AG20443 (cell line): Measurements from ENCODE around the gene CGB5.
"Not testable (repeated sequence)": the region's sequence is repeated elsewhere in the genome, so short reads cannot be mapped to it uniquely, and the experiment has no call there.

Source experiments
- DNase-seq: peaks from one replicate; pipeline ENCODE4 v3.0.0; 2012; ENCODE audit warnings: low spot score, mixed read lengths

The CGB5 gene

DNA sequence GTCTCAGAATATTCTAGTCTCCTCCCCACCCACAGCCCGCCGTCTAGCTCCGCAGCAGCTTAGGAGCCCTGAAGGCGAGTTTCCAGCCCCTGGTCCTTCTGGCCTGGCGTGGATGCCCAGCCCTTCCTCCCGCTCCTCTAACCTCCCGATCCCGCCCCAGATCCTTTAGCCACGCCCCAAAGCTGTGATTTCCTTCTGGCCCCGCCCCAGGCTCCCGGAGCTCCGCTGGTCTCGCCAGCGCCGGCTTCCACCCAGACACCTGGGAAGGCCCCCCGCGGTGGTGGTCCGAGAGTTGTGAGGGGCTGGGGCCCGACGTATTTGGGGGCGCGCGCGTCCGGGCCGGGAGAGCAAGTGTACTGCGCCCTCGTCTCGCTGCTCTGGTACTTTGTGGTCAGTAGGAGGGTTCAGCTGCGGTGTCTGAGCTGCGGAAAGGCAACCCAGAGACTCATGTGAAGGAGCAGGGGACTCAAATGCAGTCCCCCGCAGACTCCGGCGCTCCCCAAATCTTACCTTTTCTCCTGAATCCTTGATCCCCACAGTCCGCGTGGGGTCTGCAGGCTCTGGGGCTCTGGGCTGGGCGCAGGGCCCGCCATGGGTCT lies 14.1 kb downstream of the CGB5 start, which contains the start of gene CGB7:
TSS of gene CGB7 (minus strand) at position 114 of the 599 bp plus-strand sequence. CDS start 2,374 bp downstream, outside the sequence.
- peak; percentile 91 for DNase-seq

DNA sequence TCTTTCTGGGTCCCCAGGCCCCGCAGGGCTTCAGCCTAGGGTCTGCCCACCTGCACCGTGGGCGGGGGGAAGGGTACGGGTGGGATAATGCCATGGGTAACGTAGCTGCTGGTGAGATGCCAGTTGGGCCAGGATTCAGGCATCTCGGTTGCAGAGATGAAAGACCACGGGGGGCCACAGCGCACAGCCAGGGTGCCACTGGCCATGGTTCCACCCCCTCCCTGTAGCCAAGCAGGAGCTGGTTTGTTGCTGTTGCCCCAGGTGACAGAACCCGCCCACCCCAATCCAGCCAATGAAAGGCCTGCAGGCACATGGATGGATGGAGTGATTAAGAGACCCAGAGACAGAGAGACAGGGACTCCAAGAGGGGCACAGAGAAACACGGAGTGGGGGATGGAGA lies 14.9 kb downstream of the CGB5 start:
- peak; percentile 64 for DNase-seq

DNA sequence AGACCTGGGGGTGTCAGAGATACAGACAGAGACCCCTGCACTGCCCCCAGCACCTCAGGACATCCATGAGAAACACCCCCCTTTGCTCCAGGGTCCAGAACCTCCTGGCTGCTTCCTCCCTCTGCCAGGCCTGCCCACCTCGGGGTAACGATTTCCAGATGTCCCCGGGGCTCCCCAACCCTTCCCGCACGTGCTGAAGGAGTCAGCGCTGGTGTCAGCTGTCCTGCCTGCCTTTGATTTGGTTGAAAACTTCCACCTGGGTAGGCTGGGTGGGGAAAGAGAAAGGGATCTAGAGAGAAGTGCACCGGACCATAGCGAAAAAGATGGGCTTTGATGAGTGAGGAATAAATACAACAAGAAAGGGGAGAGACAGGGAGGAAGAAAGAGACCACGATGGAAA lies 15.4 kb downstream of the CGB5 start:
- DNase-seq: peak; percentile 12

DNA sequence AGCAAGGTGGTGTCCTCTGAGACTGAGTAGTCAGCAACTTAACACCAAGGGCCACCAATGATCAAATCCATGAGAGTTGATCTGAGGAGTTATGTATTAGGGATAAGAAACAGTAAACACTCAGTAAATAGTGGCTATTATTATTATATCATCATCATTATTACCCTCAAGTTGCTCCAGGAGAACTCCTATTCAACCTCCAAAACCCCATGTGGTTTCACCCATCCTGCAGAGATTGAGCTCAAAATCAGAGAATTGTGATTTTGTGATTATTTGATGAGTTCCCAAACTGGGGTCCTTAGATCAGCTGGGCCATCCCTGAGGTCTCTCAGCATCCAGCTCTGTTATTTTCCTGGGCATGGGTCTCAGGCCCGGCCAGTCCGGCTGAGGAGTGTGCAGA lies 17.4 kb downstream of the CGB5 start:
- no peak for DNase-seq

DNA sequence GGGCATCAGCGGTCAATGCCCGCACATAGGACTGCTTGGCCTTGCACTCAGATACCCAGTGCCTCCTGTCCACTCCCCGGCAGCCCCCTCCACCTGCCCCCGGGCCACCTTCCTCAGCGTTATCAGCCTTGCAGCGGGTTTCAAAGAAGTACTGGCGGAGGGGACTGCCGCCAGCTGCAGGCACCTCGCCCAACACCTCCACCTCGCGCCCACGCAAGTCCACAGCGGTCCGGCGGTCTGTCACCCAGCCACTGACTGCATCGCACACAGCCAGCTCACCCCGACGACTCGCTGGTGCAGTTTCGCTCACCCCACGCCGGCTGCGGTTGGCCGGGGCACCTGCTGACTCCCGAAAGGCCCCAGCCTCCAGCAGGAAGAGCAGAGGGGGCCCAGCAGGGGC lies 17.8 kb downstream of the CGB5 start:
- DNase-seq: no peak

DNA sequence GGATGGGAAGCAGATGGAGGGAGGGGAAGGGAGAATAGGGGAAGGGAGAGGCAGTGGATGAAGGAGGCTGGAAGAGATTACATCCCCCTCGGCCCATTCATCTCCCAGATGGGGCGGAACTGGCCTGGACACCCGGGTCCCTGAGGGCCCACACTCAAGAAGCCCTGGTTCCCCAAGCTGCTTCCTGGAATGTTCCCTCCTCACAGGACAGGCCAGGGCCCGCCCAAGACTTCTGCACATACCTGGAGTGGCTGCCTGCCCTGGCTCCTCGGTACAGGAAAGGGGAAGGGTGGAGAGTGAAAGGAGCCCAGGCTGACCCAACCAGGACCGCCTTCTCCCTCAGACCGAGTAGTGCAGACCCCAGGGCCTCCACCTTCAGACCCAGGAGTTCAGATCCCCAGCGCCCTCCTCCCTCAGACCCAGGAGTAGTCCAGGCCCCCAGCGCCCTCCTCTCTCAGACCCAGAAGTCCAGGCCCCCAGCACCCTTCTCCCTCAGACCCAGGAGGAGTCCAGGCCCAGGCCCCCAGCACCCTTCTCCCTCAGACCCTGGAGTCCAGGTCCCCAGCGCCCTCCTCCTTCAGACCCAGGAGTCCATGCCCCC lies 20.5 kb downstream of the CGB5 start:
- DNase-seq: no peak

DNA sequence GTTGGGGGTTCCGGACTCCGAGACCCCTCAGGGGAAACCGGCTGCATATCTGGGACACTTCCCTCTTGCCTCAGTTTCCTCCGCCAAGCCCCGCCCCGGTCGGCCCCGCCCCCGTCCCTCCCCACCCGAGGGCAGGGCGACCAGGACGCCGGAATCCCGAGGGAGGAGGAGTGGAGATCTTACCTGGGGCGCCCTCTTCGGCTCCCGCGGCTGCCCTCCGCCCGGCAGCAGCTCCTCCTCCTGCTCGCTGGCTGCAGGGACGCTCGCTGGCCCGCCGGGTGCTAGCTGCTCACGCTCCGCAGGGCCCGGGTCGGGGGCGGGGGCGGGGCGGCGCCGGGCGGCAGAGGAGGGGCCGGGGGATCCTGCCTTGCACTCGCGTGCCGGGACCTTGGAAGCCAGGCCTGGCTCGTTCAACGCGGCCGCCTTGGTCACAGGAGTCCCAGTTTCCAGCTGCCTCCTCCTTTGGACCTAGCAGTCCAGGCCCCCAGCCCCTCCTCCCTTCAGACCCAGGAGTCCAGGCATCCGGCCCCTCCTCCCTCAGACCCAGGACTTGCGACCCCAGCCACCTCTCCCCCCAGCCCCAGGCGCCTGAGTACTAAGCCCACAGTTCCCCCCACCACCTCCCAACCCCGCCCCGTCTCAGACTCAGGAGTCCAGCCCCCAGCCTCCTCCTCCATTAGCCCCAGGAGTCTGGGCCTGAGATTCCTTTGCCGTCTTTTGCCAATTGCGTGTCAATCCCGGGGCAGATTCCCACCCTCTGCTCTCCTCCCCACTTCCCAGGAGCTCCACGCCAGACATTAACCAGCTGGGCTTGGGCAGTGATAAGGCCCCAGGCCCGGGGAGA lies 21.3 kb downstream of the CGB5 start, which contains the start of gene NTF4:
TSS of gene NTF4 (minus strand) at position 51 of the 844 bp plus-strand sequence. CDS start 2,821 bp downstream, outside the sequence.
- peak; percentile 59 for DNase-seq

DNA sequence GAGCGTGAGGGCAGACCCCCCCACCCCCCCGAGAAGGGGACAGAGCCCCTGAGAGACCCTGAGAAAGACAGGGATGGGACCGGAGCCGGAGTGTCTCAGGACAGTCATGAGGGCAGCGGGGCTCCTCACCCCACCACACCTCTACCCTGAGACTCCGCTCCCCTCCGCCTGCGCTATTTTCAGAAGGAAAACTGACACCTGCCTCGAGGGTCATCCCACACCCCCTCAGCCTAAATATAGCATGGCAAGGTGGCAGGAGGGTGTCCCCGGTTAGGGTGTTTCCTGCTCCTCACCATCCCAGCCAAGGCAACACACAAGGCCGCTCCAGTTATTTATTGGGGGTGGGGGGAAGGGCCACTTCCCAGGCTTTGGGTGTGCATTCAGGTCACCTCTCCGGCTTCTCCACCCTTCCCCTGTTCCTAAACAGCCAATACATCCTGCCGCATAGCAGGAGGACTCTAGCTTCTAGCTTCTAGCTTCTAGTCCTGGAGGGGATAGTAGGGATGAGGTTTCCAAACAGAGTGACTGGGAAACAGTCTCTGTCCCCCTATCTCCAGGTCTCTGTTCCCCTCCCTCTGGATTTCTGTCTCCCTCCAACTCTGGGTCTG lies 22.4 kb downstream of the CGB5 start:
- DNase-seq: no peak

DNA sequence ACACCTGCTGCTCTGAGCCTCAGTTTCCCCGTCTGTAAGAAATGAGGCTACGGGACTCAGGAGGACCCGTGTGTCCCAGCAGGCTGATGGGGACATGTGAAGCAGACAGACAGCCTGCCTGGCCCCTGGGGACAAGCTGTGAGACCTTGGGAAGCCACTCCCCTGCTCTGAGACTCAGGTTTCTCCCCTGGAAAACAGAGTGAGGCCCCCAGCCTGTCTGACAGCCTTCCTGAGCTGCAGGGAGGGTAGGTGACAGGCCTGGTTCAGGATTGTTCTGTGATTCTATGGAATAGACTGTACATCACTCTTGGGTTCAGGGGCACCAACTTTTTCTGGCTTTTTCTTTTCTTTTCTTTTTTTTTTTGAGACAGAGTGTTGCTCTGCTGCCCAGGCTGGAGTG lies 23.9 kb downstream of the CGB5 start:
- DNase-seq: no peak

DNA sequence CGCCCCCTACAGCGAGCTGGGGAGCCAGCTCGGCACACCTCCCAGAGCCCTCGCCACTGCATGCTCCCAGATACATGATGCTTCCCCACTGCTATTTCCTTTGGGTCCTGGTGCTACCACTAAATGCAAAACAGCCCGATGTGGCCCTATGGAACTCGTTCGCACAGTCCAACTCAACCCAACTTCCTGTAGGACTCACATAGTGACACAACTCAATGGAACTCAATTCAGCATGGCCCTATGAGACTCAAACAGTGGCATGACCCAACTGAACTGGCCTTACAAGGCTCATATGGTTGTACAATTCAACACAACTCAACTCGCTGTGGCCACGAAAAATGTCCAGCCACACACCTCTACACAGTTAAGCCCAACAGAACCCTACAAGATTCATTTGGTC lies 25.4 kb downstream of the CGB5 start:
- no peak for DNase-seq

DNA sequence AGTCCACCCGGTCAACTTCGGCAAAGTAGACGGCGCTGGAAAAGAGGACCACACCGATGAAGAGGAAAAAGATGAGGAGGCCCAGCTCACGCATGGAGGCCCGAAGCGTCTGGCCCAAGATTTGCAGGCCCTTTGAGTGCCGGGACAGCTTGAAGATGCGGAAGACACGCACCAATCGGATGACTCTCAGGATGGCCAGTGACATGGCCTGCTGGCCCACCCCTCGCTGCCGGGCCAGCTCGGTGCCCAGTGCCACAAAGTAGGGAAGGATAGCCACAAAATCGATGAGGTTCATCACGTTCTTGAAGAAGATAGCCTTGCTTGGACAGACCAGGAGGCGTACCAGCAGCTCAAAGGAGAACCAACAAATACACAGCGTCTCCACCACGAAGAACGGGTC lies 26.8 kb downstream of the CGB5 start:
- DNase-seq: no peak

DNA sequence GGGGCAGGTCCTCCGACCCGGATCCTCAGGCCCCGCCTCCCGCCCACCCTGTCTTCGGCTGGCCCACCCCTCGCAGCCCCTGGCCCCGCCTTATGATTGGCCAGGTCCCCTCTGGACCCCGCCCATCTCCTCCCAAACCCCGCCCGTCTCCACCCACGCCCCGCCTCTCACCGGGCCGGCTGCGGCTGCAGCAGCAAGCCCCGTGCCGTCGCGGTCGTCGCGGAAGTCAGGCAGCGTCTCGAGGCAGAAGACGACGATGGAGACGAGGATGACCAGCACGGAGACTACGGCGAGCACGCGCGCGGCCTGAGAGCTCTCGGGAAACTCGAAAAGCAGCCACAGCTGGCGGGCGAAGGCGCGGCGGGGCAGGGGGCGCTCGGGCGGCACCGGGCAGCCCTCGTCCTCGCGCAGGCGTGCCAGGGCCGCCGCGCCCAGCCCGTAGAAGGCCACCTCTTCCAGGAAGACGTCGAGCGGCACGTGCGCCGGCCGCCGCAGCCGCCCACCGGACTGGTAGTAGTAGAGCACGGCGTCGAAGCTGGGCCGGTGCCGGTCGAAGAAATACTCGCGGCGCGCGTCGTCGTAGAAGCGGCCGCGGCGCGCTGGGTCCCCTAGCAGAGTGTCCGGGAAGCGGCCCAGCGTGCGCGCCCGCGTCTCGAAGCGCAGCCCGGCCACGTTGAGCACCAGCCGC lies 28.4 kb downstream of the CGB5 start:
- DNase-seq: no peak

DNA sequence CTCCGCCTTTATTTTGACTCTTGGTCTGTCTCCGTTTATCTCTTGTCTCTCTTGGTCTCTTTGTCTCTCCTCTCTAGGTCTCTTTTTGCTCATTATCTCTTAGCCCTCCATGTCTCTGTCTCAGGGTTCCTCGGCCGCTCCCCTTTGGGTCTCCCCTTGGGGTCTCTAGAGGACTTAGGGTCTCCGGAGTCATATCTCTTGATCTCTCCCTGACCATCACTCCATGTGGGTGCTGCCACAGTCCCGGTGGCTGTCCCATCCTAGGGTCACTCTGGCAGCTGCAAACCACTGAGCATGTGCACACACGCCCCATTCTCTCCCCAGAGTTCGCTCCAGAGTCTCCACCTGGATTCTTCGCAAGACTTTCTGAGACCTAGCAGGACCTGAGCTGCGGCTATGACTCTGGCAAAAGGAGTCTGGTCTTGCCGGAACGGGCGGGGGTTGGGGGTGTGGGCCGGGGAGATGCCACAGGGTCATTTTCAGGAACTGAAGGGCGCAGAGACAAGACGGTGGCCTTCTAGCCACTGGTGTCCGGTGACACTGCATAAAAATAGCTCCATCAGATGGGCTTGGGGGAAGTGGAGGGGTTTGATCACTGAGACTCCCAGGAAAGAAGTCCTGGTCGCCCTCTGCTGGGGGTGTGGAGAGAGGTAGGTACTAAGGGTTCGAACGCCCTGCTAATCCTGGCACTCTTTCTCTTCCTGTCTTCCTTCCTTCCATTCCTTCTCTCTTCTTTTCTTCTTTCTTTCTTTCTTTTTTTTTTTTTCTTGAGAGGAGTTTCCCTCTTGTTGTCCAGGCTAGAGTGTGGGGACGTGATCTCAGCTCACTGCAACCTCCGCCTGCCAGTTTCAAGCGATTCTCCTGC lies 30.1 kb downstream of the CGB5 start:
- no peak for DNase-seq

DNA sequence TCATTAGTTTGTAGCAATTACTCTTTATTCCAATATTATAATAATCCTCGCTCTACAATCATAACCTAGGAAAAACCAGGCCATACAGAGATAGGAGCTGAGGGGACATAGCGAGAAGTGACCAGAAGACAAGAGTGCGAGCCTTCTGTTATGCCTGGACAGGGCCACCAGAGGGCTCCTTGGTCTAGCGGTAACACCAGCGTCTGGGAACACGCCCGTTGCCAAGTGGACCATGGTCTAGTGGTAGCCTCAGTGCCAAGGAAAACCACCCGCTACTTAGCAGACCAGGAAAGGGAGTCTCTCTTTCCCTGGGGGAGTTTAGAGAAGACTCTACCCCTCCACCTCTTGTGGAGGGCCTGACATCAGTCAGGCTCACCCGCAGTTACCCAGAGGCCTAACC lies 31.2 kb downstream of the CGB5 start:
- DNase-seq: not testable (repeated sequence)

DNA sequence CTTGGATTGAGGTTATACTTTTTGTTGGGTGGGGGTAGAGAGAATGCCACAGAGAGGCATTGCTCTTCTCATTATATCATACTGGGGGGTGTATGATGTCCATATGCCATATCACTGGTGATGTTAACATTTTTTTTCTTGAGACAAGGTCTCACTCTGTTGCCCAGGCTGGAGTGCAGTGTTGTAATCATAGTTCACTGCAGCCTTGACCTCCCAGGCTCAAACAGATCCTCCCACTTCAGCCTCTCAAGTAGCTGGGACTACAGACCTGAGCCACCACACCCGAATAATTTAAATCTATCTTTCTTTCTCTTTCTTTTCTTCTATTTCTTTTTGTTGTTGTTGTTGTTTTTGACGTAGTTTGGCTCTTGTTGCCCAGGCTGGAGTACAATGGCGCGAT lies 36.7 kb downstream of the CGB5 start:
- no peak for DNase-seq

DNA sequence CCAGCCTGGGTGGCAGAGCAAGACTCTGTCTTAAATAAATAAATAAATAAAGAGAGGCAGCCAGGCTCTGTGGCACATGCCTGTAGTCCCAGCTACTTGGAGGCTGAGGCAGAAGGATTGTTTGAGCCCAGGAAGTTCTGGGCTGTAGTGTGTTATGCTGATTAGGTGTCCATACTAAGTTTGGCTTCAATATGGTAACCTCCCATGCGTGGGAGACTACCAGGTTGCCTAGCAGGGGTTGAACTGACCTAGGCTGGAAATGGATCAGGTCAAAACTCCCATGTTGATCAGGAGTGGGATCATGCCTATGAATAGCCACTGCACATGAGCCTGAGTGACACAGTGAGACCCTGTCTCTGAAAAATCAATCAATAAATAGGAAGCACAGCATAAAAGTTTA lies 37.6 kb downstream of the CGB5 start:
- no peak for DNase-seq

DNA sequence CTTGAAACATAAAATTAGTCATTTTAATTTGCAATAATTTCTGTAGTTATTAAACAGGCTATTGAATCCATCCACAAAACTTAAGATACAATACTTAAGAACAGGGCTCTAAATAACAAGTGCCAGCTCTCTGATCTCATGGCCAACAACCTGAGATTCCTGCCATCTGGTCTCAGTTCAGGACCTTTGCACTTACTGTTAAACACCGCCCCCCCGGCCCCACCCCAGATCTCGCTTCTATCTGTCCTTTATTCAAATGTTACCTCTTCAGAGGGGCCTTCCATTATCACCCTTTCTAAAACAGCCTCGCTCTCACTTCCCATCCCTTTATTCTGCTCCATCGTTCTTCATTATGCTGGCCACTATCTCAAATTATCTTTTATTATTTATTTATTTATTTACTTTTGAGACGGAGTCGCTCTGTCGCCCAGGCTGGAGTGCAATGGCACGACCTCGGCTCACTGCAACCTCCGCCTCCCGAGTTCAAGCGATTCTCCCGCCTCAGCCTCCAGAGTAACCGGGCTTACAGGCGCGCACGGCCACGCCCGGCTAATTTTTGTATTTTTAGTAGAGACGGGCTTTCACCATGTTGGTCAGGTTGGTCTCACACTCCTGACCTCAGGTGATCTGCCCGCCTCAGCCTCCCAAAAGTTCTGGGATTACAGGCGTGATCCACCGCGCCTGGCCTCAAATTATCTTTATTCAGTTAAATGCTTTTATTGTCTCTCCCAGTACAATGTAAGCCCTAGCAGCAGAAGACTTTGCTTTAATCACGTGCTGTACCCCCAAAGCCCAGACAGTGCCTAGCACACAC lies 40.8 kb downstream of the CGB5 start:
- no peak for DNase-seq

DNA sequence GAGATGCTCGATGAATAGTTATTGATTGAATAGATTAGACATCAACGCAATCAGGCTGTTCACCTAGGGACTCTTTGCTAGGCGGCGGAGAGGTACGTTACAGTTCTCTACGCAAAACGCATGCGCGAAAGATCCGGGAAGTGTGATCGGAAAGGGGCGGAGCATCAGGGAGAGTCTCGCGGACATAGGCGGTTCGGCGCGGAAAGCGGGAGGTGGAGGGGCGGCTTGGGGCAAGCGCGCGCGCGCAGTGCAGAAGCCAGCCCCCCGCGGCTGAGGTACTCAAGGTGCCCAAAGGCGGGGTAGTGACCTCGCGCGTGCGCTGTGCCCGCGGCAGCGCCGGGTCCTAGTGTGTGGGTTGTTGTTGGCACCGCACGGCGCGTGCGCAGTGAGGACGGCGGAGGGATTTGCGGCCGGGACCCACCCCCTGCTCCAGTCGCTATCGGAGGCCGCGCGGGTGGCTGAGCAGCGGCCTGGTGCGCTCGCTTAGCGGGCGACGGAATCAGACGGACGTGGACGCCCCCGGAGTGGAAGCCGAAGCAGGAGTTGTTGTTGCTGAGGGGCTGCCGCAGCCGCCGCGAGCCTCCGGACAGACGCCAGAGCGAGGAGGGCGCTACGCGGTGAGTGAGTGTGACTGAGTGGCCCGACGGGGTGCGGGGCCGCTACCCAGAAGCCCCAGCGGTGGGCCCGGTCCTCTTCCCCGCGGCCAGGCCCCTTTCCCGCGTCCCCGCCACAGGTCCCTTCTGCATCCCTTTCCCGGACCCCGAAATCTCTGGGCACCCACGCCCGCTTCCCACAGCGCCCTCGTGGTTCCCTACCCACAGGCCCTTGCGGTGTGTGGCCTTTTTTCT lies 41.6 kb downstream of the CGB5 start, which contains the start of gene SNRNP70:
TSS of gene SNRNP70 (plus strand) at position 432 of the 848 bp plus-strand sequence. CDS start 964 bp downstream, outside the sequence.
- peak; percentile 100 for DNase-seq

DNA sequence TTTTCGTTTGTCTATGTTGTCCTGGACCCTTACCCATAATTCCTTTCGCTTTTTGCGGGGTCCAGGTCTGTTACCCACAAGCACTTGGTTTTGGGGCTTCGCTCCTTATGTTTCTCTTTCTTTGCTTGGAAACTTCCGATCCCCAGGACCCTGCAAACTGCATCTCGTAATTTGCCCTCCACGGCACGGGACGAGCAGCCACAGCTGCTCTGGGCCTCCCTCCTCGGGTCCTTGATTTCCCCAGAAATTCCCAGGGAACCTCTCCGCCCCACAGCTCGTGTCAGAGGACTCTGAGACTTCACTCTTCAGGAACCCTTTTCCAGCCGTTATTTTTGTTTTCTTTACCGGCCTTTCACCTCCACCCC lies 42.2 kb downstream of the CGB5 start:
- no peak for DNase-seq
